GM12878 (cell line): ENCODE measurements around the gene STEAP1. TPM values are rescaled to one million over a fixed set of nuclear protein-coding genes. Genes with fewer than 3 reads are reported as not detected.

Experiments used
- ATAC-seq: fragments of 200-7000 bp; cut with Tn5 transposase; 3 replicates; pipeline ENCODE4 v1.9.1; 2020; ENCODE audit warnings: mild to moderate bottlenecking, moderate library complexity
- BruUV-seq: library from RNA; stranded (reverse); fragments of 400-500 nt; replicated peaks from 2 replicates; lab custom pipeline; 2021; lab: Mats Ljungman, UMichigan
- CTCF ChIA-PET: fragments of 300-600 bp; sonication (Branson Sonifier 250); formaldehyde crosslinking; extraction: SDS; loops from one replicate; lab custom pipeline; 2021; ENCODE audit warnings: inconsistent platforms; lab: Yijun Ruan, JAX
- POLR2A ChIA-PET: fragments of 350-600 bp; formaldehyde crosslinking; extraction: SDS; loops from one replicate; lab custom pipeline; 2021; ENCODE audit warnings: inconsistent platforms; lab: Charles Lee
- RAD21 ChIA-PET: fragments of 300-600 bp; sonication (Branson Sonifier 250); formaldehyde crosslinking; loops from one replicate; lab custom pipeline; 2023; ENCODE audit warnings: antibody characterized with exemption; ENCODE audit not compliant: unreplicated experiment; lab: Charles Lee
- SMC1A ChIA-PET: fragments of 300-600 bp; sonication (Branson Sonifier 250); formaldehyde crosslinking; loops from one replicate; lab custom pipeline; 2023; ENCODE audit not compliant: unreplicated experiment, uncharacterized antibody; lab: Charles Lee
- DNase-seq: peaks from one replicate; pipeline ENCODE4 v3.0.0-alpha.2; 2011; ENCODE audit warnings: low read depth, low spot score
- FAIRE-seq: peaks from 3 replicates; lab custom pipeline; 2011; peaks lifted over from hg19 to GRCh38; lab: Jason Lieb, UNC
- H2AFZ ChIP-seq: 2 replicates; pipeline ENCODE4 v1.6.0; 2011; ENCODE audit warnings: low read depth, low read length, control low read depth; ENCODE audit not compliant: control insufficient read depth
- H3K27ac ChIP-seq: 2 replicates; pipeline ENCODE4 v1.5.1; 2011; ENCODE audit warnings: control low read depth; ENCODE audit not compliant: control insufficient read depth, insufficient read depth
- H3K27me3 ChIP-seq, 2 experiments: replicated peaks in 1 of 2; 2 replicates each; pipeline versions ENCODE4 v1.6.0 to v1.6.1; 2011; ENCODE audit warnings: low read length in 1 of 2; ENCODE audit not compliant: control insufficient read depth in 2 of 2, insufficient read depth in 2 of 2
- H3K36me3 ChIP-seq, 2 experiments: 2 replicates each; pipeline ENCODE4 v1.5.1; 2011; ENCODE audit warnings: low read length in 1 of 2; ENCODE audit not compliant: control insufficient read depth in 2 of 2, insufficient read depth in 2 of 2
- H3K4me1 ChIP-seq: 2 replicates; pipeline ENCODE4 v1.6.1; 2011; ENCODE audit warnings: mild to moderate bottlenecking, low read length, moderate library complexity, mixed read lengths; ENCODE audit not compliant: control insufficient read depth, insufficient read depth
- H3K4me2 ChIP-seq: 2 replicates; pipeline ENCODE4 v1.6.0; 2011; ENCODE audit warnings: control low read depth; ENCODE audit not compliant: control insufficient read depth, insufficient read depth
- H3K4me3 ChIP-seq: fragments of 200-600 bp; sonication (generic); 2 replicates; pipeline ENCODE4 v1.5.1; 2016
- H3K79me2 ChIP-seq: 2 replicates; pipeline ENCODE4 v1.6.0; 2011; ENCODE audit warnings: low read length; ENCODE audit not compliant: control insufficient read depth, insufficient read depth
- H3K9ac ChIP-seq: 2 replicates; pipeline ENCODE4 v1.8.0; 2011; ENCODE audit warnings: low read length, control low read depth, mixed read lengths; ENCODE audit not compliant: control insufficient read depth, insufficient read depth
- H3K9me3 ChIP-seq: replicated peaks from 3 replicates; pipeline ENCODE4 v1.5.1; 2011; ENCODE audit warnings: mild to moderate bottlenecking, low read length; ENCODE audit not compliant: control insufficient read depth, insufficient read depth
- H4K20me1 ChIP-seq: 2 replicates; pipeline ENCODE4 v1.6.0; 2011; ENCODE audit not compliant: control insufficient read depth, insufficient read depth
- CBX5 ChIP-seq: sonication (generic); IDR thresholded peaks from 2 replicates; pipeline ENCODE4 v1.6.1; 2016; ENCODE audit warnings: low read depth, moderate library complexity, mild to moderate bottlenecking, inconsistent platforms
- E2F8 ChIP-seq: fragments of 450-650 bp; IDR thresholded peaks from 2 replicates; pipeline ENCODE4 v1.6.1; 2018; ENCODE audit warnings: mild to moderate bottlenecking, low read depth, moderate library complexity; ENCODE audit not compliant: partially characterized antibody
- EED ChIP-seq: sonication (generic); IDR thresholded peaks from 2 replicates; pipeline ENCODE4 v1.6.1; 2016; ENCODE audit warnings: antibody characterized with exemption, low read depth
- EP300 ChIP-seq, 2 experiments: fragments of 150-350 bp in 1 of 2; IDR thresholded peaks; 2 replicates each; pipeline ENCODE4 v1.6.1; 2011 to 2012; ENCODE audit warnings: low read depth in 2 of 2, low read length in 2 of 2, borderline replicate concordance in 1 of 2, improper control_type of control experiment in 1 of 2, inconsistent platforms in 1 of 2; ENCODE audit not compliant: control insufficient read depth in 1 of 2
- ETV6 ChIP-seq, 2 experiments: fragments of 450-650 bp in 1 of 2; IDR thresholded peaks in 1 of 2; conservative IDR thresholded peaks in 1 of 2; 2 replicates each; pipeline ENCODE4 v1.6.1; 2014; ENCODE audit warnings: antibody characterized with exemption in 1 of 2, borderline replicate concordance in 1 of 2, low read depth in 1 of 2, mild to moderate bottlenecking in 1 of 2, moderate library complexity in 1 of 2
- KLF5 ChIP-seq: fragments of 450-650 bp; IDR thresholded peaks from 2 replicates; pipeline ENCODE4 v1.6.1; 2014; ENCODE audit warnings: mild to moderate bottlenecking; ENCODE audit not compliant: partially characterized antibody
- RELB ChIP-seq: fragments of 450-650 bp; IDR thresholded peaks from 2 replicates; pipeline ENCODE4 v1.6.1; 2017; ENCODE audit warnings: low read depth, mild to moderate bottlenecking, moderate library complexity
- USF2 ChIP-seq: IDR thresholded peaks from 2 replicates; pipeline ENCODE4 v1.6.1; 2011; ENCODE audit warnings: low read depth, low read length, improper control_type of control experiment, borderline replicate concordance
- YBX1 ChIP-seq: fragments of 450-650 bp; IDR thresholded peaks from 2 replicates; pipeline ENCODE4 v1.6.1; 2016; ENCODE audit warnings: antibody characterized with exemption
- WGBS: methylation state at CpG from one replicate; pipeline ENCODE4 v1.1.6; 2016; ENCODE audit warnings: low lambda C conversion rate; ENCODE audit not compliant: insufficient replicate concordance, insufficient coverage; ENCODE audit errors: missing lambda C conversion rate; 5-methylcytosine and 5-hydroxymethylcytosine counted together
- in situ Hi-C: fragments of 300-500 bp; cut with MboI; formaldehyde crosslinking; loops from 9 replicates; pipeline ENCODE4 v1.14.3; 2018; ENCODE audit warnings: mixed read lengths
- intact Hi-C: fragments of 100-400 bp; cut with micrococcal nuclease; formaldehyde crosslinking; loops from one replicate; pipeline ENCODE4 v1.14.2; 2022; ENCODE audit not compliant: unreplicated experiment
- polyA plus RNA-seq, 11 experiments: library from polyadenylated mRNA; depleted of rRNA in 4 of 11; unstranded in 6 of 11; stranded (reverse) in 5 of 11; fragments of >200 nt; fragmentation: Nextera tagmentation in 4 of 11; fragmentation: Illumina TruSeq in 1 of 11; extraction: Ambion mirVana in 4 of 11; extraction: Trizol in 1 of 11; gene quantifications; 1 replicate in 1 of 11; 2 replicates in 10 of 11; pipeline versions ENCODE4 v1.2.1 to v1.2.3, GENCODE V29; 2011 to 2016; ENCODE audit warnings: inconsistent platforms in 2 of 11, missing spikeins in 2 of 11, low read depth in 1 of 11
- total RNA-seq, 4 experiments: library from RNA; depleted of rRNA in 3 of 4; stranded (reverse); fragments of >200 nt in 3 of 4; fragmentation: Illumina TruSeq in 1 of 4; extraction: Trizol in 1 of 4; gene quantifications; 2 replicates each; pipeline versions ENCODE4 v1.2.1 to v1.2.3, GENCODE V29; 2013 to 2021

Gene STEAP1
- total and polyA plus RNA-seq, 10 of the 15 experiments (the other 5 are each of a cell fraction or from before 2014, with no cell fraction given) = 2.1 to 44.6 (median 4.6) TPM

GRCh38 chr7:90190995-90191394 lies 36.7 kb downstream of the STEAP1 start (continued):
- TF ChIP-seq ETV6 (conservative IDR thresholded peaks at IDR 0.05 in 1 of 2, IDR thresholded peaks at IDR 0.05 in 1 of 2; ENCODE audit: borderline replicate concordance in 1 of 2, low read depth in 1 of 2) = no peak
- no peak for TF ChIP-seq KLF5
- TF ChIP-seq EP300 (IDR thresholded peaks at IDR 0.05; ENCODE audit: borderline replicate concordance in 1 of 2, control insufficient read depth in 1 of 2, low read depth in 2 of 2, low read length in 2 of 2) = no peak
- no peak for TF ChIP-seq E2F8
- no peak for TF ChIP-seq YBX1
- TF ChIP-seq USF2 = no peak

- in situ Hi-C loops = no loop called here
- FAIRE-seq (no peak), DNase-seq (no peak), ATAC-seq (0 out of 3 replicates have a peak, but pooled peaks have one; percentile 32)
- no peaks in the 10 kb centered on the region for H3K79me2 ChIP-seq
- ChIA-PET SMC1A (interaction anchor here (1.2 to 2.7 kb wide), 4 partner anchors 8 to 19 kb away, joined by 3 to 11 read pairs (median 6); no protein-coding TSS in a partner anchor), CTCF (interaction anchor here (1.1 to 1.2 kb wide), 2 partner anchors 8 to 25 kb away, joined by 3 to 4 read pairs; no protein-coding TSS in a partner anchor), POLR2A (interaction anchor here (1.0 kb wide), 1 partner anchor 24 kb away, joined by 3 read pairs; no protein-coding TSS in a partner anchor), RAD21 (no interaction called here)
- H3K4me2 ChIP-seq = no peak overlapping the region
- H3K36me3 ChIP-seq = no peaks in the 10 kb centered on the region
- WGBS = 5% methylated on average over 1 of the region's 1 CpG
- no peak overlapping the region for H2AFZ ChIP-seq
- peaks cover 1% of the 10 kb centered on the region; the same call in 1 of the 3 replicates for H3K9me3 ChIP-seq
- intact Hi-C loops = no loop called here
- BruUV-seq = no TSS peak
- no peak overlapping the region for H3K27ac ChIP-seq
- TF ChIP-seq RELB (0 out of 2 replicates have a peak, but pooled peaks have one; percentile 36), CBX5 (peak; percentile 77; the same call in 1 of the 2 replicates), EED (no peak)
- H3K4me3 ChIP-seq = no peak overlapping the region
- H3K4me1 ChIP-seq = no peaks in the 10 kb centered on the region
- H3K27me3 ChIP-seq = no peaks in the 10 kb centered on the region
- no peak overlapping the region for H3K9ac ChIP-seq
- H4K20me1 ChIP-seq = no peaks in the 10 kb centered on the region
Measured at GRCh38 chr7:90191648-90192047, 37.4 kb downstream of the STEAP1 start.
